Ishikawa (cell line): Measurements from ENCODE around the gene KIFC1.

Source experiments
- CEBPB ChIP-seq: IDR thresholded peaks from 2 replicates; pipeline ENCODE4 v1.6.1; 2012
- CREB1 ChIP-seq: IDR thresholded peaks from 2 replicates; pipeline ENCODE4 v1.6.1; 2012; ENCODE audit warnings: low read depth
- EGR1 ChIP-seq: IDR thresholded peaks from 2 replicates; pipeline ENCODE4 v1.6.1; 2012
- EP300 ChIP-seq: IDR thresholded peaks from 2 replicates; pipeline ENCODE4 v1.6.1; 2012; ENCODE audit warnings: borderline replicate concordance
- FOXM1 ChIP-seq: IDR thresholded peaks from 2 replicates; pipeline ENCODE4 v1.6.1; 2012; ENCODE audit warnings: low read depth, borderline replicate concordance
- NFIC ChIP-seq: IDR thresholded peaks from 2 replicates; pipeline ENCODE4 v1.6.1; 2012
- RAD21 ChIP-seq: IDR thresholded peaks from 2 replicates; pipeline ENCODE4 v1.6.1; 2012; ENCODE audit warnings: low read depth
- TAF1 ChIP-seq: IDR thresholded peaks from 2 replicates; pipeline ENCODE4 v1.6.1; 2012; ENCODE audit warnings: low read depth, mild to moderate bottlenecking
- TCF12 ChIP-seq: IDR thresholded peaks from 2 replicates; pipeline ENCODE4 v1.6.1; 2012; ENCODE audit warnings: low read depth
- TEAD4 ChIP-seq: IDR thresholded peaks from 2 replicates; pipeline ENCODE4 v1.6.1; 2012
- YY1 ChIP-seq: IDR thresholded peaks from 2 replicates; pipeline ENCODE4 v1.6.1; 2012; ENCODE audit warnings: low read depth
- ZBTB7A ChIP-seq: IDR thresholded peaks from 2 replicates; pipeline ENCODE4 v1.6.1; 2012; ENCODE audit warnings: low read depth
- TF ChIP-seq, protein P1 (sequence below): IDR thresholded peaks from 2 replicates; pipeline ENCODE4 v1.6.1; 2012
- TF ChIP-seq, protein P2 (sequence below): IDR thresholded peaks from 2 replicates; pipeline ENCODE4 v1.6.1; 2012
- TF ChIP-seq, protein P3 (sequence below): IDR thresholded peaks from 2 replicates; pipeline ENCODE4 v1.6.1; 2012; ENCODE audit warnings: low read depth, mild to moderate bottlenecking

Gene KIFC1

DNA sequence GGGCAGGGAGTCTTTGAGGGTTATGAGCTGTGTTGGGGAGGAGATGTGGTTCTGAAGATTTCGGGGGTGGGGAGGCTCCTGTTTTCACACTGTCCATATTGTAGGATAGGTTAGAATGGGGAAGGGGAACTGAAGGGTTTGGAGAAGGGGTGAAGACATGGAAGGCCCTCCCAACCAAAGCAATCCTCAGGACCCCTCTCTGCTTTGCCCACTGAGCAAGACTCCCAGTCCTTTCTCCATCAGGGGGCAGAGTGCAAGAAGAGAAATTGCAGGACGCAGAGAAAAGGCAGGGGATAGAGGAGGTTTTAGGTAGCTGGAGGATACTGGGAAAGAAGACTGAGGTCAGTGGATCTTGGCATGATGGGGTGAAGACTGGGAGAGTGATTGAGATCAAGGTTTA is 32.2 kb downstream of the KIFC1 start:
- TF ChIP-seq TCF12 (no peak), RAD21 (no peak), TEAD4 (no peak), EP300 (no peak), ZBTB7A (no peak), NFIC (no peak), CREB1 (no peak), EGR1 (no peak), YY1 (no peak), FOXM1 (no peak), CEBPB (no peak), TAF1 (no peak)
- TF ChIP-seq, protein P1, sequence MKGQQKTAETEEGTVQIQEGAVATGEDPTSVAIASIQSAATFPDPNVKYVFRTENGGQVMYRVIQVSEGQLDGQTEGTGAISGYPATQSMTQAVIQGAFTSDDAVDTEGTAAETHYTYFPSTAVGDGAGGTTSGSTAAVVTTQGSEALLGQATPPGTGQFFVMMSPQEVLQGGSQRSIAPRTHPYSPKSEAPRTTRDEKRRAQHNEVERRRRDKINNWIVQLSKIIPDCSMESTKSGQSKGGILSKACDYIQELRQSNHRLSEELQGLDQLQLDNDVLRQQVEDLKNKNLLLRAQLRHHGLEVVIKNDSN = no peak
- TF ChIP-seq, protein P2, sequence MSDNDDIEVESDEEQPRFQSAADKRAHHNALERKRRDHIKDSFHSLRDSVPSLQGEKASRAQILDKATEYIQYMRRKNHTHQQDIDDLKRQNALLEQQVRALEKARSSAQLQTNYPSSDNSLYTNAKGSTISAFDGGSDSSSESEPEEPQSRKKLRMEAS = no peak
- TF ChIP-seq, protein P3, sequence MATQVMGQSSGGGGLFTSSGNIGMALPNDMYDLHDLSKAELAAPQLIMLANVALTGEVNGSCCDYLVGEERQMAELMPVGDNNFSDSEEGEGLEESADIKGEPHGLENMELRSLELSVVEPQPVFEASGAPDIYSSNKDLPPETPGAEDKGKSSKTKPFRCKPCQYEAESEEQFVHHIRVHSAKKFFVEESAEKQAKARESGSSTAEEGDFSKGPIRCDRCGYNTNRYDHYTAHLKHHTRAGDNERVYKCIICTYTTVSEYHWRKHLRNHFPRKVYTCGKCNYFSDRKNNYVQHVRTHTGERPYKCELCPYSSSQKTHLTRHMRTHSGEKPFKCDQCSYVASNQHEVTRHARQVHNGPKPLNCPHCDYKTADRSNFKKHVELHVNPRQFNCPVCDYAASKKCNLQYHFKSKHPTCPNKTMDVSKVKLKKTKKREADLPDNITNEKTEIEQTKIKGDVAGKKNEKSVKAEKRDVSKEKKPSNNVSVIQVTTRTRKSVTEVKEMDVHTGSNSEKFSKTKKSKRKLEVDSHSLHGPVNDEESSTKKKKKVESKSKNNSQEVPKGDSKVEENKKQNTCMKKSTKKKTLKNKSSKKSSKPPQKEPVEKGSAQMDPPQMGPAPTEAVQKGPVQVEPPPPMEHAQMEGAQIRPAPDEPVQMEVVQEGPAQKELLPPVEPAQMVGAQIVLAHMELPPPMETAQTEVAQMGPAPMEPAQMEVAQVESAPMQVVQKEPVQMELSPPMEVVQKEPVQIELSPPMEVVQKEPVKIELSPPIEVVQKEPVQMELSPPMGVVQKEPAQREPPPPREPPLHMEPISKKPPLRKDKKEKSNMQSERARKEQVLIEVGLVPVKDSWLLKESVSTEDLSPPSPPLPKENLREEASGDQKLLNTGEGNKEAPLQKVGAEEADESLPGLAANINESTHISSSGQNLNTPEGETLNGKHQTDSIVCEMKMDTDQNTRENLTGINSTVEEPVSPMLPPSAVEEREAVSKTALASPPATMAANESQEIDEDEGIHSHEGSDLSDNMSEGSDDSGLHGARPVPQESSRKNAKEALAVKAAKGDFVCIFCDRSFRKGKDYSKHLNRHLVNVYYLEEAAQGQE = no peak

DNA sequence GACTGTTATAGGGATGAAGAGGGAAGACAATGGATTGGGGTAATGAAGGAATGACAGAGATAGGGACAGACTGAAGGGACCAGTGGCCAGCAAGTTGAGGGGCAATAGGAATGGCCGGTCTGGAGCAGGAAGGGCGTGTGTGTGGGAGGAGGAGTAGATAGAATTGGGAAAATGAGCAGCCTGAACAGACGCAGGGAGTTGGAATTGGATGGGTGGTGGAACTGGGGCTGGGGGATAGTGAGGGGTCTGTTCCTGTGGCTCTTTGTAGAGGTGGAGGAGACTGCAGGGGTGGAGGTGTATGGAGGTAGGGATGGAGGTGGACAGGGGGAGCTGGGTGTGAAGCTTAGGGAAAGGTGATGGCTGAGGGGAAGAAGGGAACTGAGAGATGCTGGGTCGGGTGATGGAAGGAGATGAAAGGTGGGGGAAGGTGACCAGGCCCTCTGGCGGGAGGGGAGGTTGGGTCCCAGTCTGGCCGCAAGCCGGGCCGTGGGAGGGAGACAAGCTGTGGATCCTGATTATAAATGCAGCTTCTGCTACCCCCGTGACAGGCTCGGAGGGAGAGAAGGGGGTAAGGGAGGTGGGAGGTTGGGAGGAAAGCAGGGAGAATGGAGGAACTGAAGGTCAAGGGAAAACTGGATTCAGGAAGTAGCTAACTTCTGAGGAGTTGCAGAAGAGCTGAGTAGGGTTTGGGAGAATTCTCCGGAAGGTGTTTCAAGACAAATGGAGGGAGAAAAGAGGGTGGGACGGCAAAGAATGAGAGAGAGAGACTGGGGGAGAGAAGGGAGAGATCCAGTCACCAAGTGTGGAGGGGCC is 33.4 kb downstream of the KIFC1 start:
- TF ChIP-seq TAF1 (no peak), TCF12 (no peak), YY1 (no peak), TEAD4 (no peak), CEBPB (no peak), FOXM1 (no peak), ZBTB7A (no peak), EGR1 (no peak), EP300 (no peak), NFIC (no peak), CREB1 (no peak), RAD21 (no peak)
- TF ChIP-seq, protein P3 = no peak
- TF ChIP-seq, protein P2 = no peak
- TF ChIP-seq, protein P1 = no peak

DNA sequence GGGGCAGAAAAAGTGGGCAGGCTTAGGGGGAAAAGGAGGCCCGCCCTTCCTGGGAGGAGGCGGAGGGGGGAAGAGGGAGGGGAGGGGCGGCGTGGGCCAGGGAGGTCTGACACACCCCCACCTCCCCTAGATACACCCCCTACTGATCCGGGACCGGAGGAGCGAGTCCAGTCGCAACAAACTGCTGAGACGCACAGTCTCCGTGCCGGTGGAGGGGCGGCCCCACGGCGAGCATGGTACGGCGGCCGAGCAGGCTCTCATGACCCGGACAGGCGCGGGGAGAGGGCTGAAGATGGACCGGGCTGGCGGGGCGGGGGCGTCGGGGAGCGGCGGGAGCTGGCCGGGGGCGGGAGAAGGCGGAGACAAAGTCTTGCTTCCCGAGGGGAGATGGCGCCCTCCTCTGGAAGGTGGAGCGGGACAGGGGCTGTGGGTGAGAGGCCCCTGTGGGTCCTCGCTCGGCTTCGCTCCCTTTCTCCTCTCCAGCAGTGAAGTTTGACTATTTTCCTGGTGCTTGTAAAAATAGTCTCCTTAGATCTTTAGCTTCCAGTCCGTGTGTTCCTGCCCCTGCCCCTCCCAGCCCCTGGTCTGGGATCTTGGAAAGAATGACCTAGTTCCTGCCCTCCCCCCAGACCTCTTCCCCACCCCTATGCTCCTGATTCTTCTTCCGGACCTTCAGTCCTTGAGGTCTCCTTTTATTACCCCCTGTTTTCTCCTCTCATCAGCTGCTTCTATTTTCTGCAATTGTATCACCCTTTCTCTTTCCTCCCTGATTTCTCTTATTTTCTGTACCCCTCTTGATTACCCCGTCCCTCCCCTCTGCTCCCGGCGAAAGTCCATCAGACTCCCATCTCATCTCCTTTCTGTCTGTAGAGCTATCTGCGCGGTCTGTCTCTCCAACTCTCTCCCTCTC is 34.3 kb downstream of the KIFC1 start:
- TF ChIP-seq CREB1 = no peak
- TF ChIP-seq, protein P2 = peak; percentile 94
- TF ChIP-seq FOXM1 = no peak
- no peak for TF ChIP-seq CEBPB
- TF ChIP-seq TEAD4 = no peak
- TF ChIP-seq, protein P1 = 0 out of 2 replicates have a peak, but pooled peaks have one; percentile 11
- TF ChIP-seq TAF1 = no peak; the same call in 1 of the 2 replicates
- TF ChIP-seq, protein P3 = no peak
- 0 out of 2 replicates have a peak, but pooled peaks have one; percentile 20 for TF ChIP-seq YY1
- peak; percentile 81 for TF ChIP-seq EGR1
- TF ChIP-seq EP300 = 0 out of 2 replicates have a peak, but pooled peaks have one; percentile 28
- no peak for TF ChIP-seq NFIC
- TF ChIP-seq ZBTB7A = peak; percentile 28
- TF ChIP-seq TCF12 = no peak
- peak; percentile 65 for TF ChIP-seq RAD21
